H1 (cell line): ENCODE results near the gene GDAP1L1. TPM values are rescaled to one million over a fixed set of nuclear protein-coding genes. Genes with fewer than 3 reads are reported as not detected.

Experiments
- CTCF ChIA-PET: fragments of 300-600 bp; sonication (Branson Sonifier 250); formaldehyde crosslinking; loops from one replicate; lab custom pipeline; 2021; ENCODE audit not compliant: partially characterized antibody; lab: Charles Lee
- POLR2A ChIA-PET: fragments of 300-600 bp; sonication (Branson Sonifier 250); formaldehyde crosslinking; loops from one replicate; lab custom pipeline; 2021; ENCODE audit warnings: inconsistent platforms; ENCODE audit not compliant: partially characterized antibody; lab: Charles Lee
- DNase-seq, 2 experiments: peaks; one replicate each; pipeline versions ENCODE4 v3.0.0 to v3.0.0-alpha.2; 2010 to 2022; ENCODE audit warnings: low spot score in 2 of 2, low read depth in 1 of 2, mixed read lengths in 1 of 2
- FAIRE-seq: peaks from 2 replicates; lab custom pipeline; 2011; peaks lifted over from hg19 to GRCh38; lab: Jason Lieb, UNC
- H2AFZ ChIP-seq: 2 replicates; pipeline ENCODE4 v1.8.1; 2012; ENCODE audit warnings: low read length, inconsistent platforms
- H2AK5ac ChIP-seq: 2 replicates; pipeline ENCODE4 v1.6.1; 2013; ENCODE audit warnings: low read depth, low read length
- H2BK120ac ChIP-seq: replicated peaks from 2 replicates; pipeline ENCODE3; 2013; ENCODE audit warnings: low read depth, low read length, inconsistent platforms
- H2BK12ac ChIP-seq: 2 replicates; pipeline ENCODE4 v1.6.1; 2013; ENCODE audit warnings: low read depth, low read length
- H2BK15ac ChIP-seq: 2 replicates; pipeline ENCODE4 v1.6.1; 2013; ENCODE audit warnings: low read length
- H2BK20ac ChIP-seq: 2 replicates; pipeline ENCODE4 v1.6.1; 2013; ENCODE audit warnings: low read length
- H2BK5ac ChIP-seq: 2 replicates; pipeline ENCODE4 v1.6.1; 2013; ENCODE audit warnings: low read depth, low read length
- H3K14ac ChIP-seq: 2 replicates; pipeline ENCODE4 v1.6.1; 2013; ENCODE audit warnings: inconsistent platforms; ENCODE audit not compliant: insufficient read length
- H3K18ac ChIP-seq: 2 replicates; pipeline ENCODE4 v1.6.1; 2013; ENCODE audit warnings: low read length; ENCODE audit errors: extremely low read depth
- H3K23ac ChIP-seq: 2 replicates; pipeline ENCODE4 v1.6.1; 2013; ENCODE audit warnings: inconsistent platforms; ENCODE audit not compliant: insufficient read length
- H3K23me2 ChIP-seq: 2 replicates; pipeline ENCODE4 v1.6.1; 2013; ENCODE audit warnings: low read depth, low read length
- H3K27ac ChIP-seq: 2 replicates; pipeline ENCODE4 v1.6.1; 2011; ENCODE audit warnings: low read depth, low read length, inconsistent platforms
- H3K27me3 ChIP-seq, 4 experiments: replicated peaks in 1 of 4; 1 replicate in 1 of 4; 2 replicates in 3 of 4; pipeline versions ENCODE4 v1.6.1 to v1.8.1; 2011 to 2013; ENCODE audit warnings: low read length in 3 of 4, mild to moderate bottlenecking in 3 of 4, inconsistent platforms in 2 of 4, mixed read lengths in 2 of 4, moderate library complexity in 1 of 4; ENCODE audit not compliant: control insufficient read depth in 3 of 4, insufficient read depth in 3 of 4; ENCODE audit errors: extremely low read depth in 1 of 4
- H3K36me3 ChIP-seq, 4 experiments: 2 replicates each; pipeline versions ENCODE4 v1.6.1 to v1.8.1; 2011 to 2013; ENCODE audit warnings: mild to moderate bottlenecking in 4 of 4, low read length in 3 of 4, moderate library complexity in 2 of 4, control low read depth in 1 of 4, inconsistent platforms in 1 of 4; ENCODE audit not compliant: insufficient read depth in 4 of 4, control insufficient read depth in 2 of 4
- H3K4ac ChIP-seq: replicated peaks from 2 replicates; pipeline ENCODE3; 2013; ENCODE audit warnings: low read length, low read depth, mixed read lengths, inconsistent platforms; ENCODE audit not compliant: insufficient read length
- H3K4me1 ChIP-seq, 4 experiments: replicated peaks in 1 of 4; 1 replicate in 1 of 4; 2 replicates in 3 of 4; pipeline versions ENCODE4 v1.6.1 to v1.8.1; 2011 to 2013; ENCODE audit warnings: low read length in 3 of 4, inconsistent platforms in 2 of 4, mixed read lengths in 1 of 4; ENCODE audit not compliant: insufficient read depth in 4 of 4, control insufficient read depth in 3 of 4
- H3K4me2 ChIP-seq, 2 experiments: 2 replicates each; pipeline versions ENCODE4 v1.6.1 to v1.8.1; 2011 to 2013; ENCODE audit warnings: low read depth in 2 of 2, low read length in 2 of 2, control low read depth in 1 of 2, inconsistent platforms in 1 of 2, mild to moderate bottlenecking in 1 of 2; ENCODE audit not compliant: insufficient read depth in 1 of 2
- H3K4me3 ChIP-seq, 4 experiments: fragments of 200-600, 300-600 bp in 1 of 4; sonication (generic), shearing (Covaris generic), sonication (Bioruptor Twin) in 1 of 4; 2 replicates each; pipeline versions ENCODE4 v1.5.1 to v1.8.1; 2011 to 2016; ENCODE audit warnings: low read length in 4 of 4, low read depth in 3 of 4, control low read depth in 2 of 4, inconsistent platforms in 2 of 4, mild to moderate bottlenecking in 2 of 4, mixed read lengths in 1 of 4, moderate library complexity in 1 of 4; ENCODE audit not compliant: insufficient read depth in 2 of 4; ENCODE audit errors: extremely low read depth in 1 of 4
- H3K56ac ChIP-seq: replicated peaks from 2 replicates; pipeline ENCODE3; 2013; ENCODE audit warnings: low read depth, mild to moderate bottlenecking, mixed read lengths, low read length, inconsistent platforms; ENCODE audit not compliant: insufficient read length
- H3K79me1 ChIP-seq: 2 replicates; pipeline ENCODE4 v1.6.1; 2013; ENCODE audit warnings: low read depth, low read length, control low read depth
- H3K79me2 ChIP-seq, 2 experiments: 2 replicates each; pipeline versions ENCODE4 v1.6.1 to v1.8.1; 2012 to 2013; ENCODE audit warnings: low read length in 2 of 2, mild to moderate bottlenecking in 2 of 2, inconsistent platforms in 1 of 2; ENCODE audit not compliant: insufficient read depth in 2 of 2, control insufficient read depth in 1 of 2
- H3K9ac ChIP-seq, 4 experiments: replicated peaks in 1 of 4; 1 replicate in 1 of 4; 2 replicates in 3 of 4; pipeline versions ENCODE4 v1.6.1 to v1.8.1; 2011 to 2013; ENCODE audit warnings: low read depth in 3 of 4, low read length in 3 of 4, control low read depth in 2 of 4, mild to moderate bottlenecking in 2 of 4, moderate library complexity in 2 of 4, inconsistent platforms in 1 of 4; ENCODE audit errors: extremely low read depth in 1 of 4
- H3K9me3 ChIP-seq, 2 experiments: 2 replicates each; pipeline versions ENCODE4 v1.6.1 to v1.8.1; 2012 to 2013; ENCODE audit warnings: mild to moderate bottlenecking in 2 of 2, moderate library complexity in 2 of 2, control low read depth in 1 of 2, inconsistent platforms in 1 of 2, low read depth in 1 of 2, low read length in 1 of 2, mixed read lengths in 1 of 2; ENCODE audit not compliant: insufficient read depth in 2 of 2
- H4K20me1 ChIP-seq, 2 experiments: replicated peaks in 1 of 2; 2 replicates each; pipeline versions ENCODE3 to v1.8.1; 2011 to 2013; ENCODE audit warnings: inconsistent platforms in 2 of 2, low read length in 2 of 2, mild to moderate bottlenecking in 1 of 2; ENCODE audit not compliant: insufficient read depth in 2 of 2, control insufficient read depth in 1 of 2
- H4K5ac ChIP-seq: 2 replicates; pipeline ENCODE4 v1.6.1; 2013; ENCODE audit warnings: low read length, low read depth, mixed read lengths, inconsistent platforms; ENCODE audit not compliant: insufficient read length
- H4K8ac ChIP-seq: 2 replicates; pipeline ENCODE4 v1.8.0; 2013; ENCODE audit warnings: mild to moderate bottlenecking, moderate library complexity, low read length, inconsistent platforms; ENCODE audit not compliant: insufficient read depth; ENCODE audit errors: extremely low read depth
- H4K91ac ChIP-seq: replicated peaks from 2 replicates; pipeline ENCODE3; 2013; ENCODE audit warnings: low read length, mixed read lengths, inconsistent platforms; ENCODE audit not compliant: insufficient read length
- ASH2L ChIP-seq: fragments of 200-600, 300-600 bp; sonication (generic); IDR thresholded peaks from one replicate; pipeline ENCODE4 v1.7.1; 2017; ENCODE audit warnings: low read length
- CEBPB ChIP-seq: IDR thresholded peaks from 2 replicates; pipeline ENCODE4 v1.6.1; 2012; ENCODE audit warnings: low read depth, low read length
- CHD2 ChIP-seq: IDR thresholded peaks from 2 replicates; pipeline ENCODE4 v1.6.1; 2012; ENCODE audit warnings: low read length, improper control_type of control experiment
- CREB1 ChIP-seq: IDR thresholded peaks from 2 replicates; pipeline ENCODE4 v1.6.1; 2012; ENCODE audit warnings: inconsistent platforms
- HDAC2 ChIP-seq, 2 experiments: fragments of 300-600 bp in 1 of 2; sonication (generic) in 1 of 2; IDR thresholded peaks; 2 replicates each; pipeline ENCODE4 v1.6.1; 2011 to 2012; ENCODE audit warnings: low read depth in 2 of 2, low read length in 2 of 2, mild to moderate bottlenecking in 2 of 2, moderate library complexity in 2 of 2, borderline replicate concordance in 1 of 2, inconsistent platforms in 1 of 2
- MAFK ChIP-seq: IDR thresholded peaks from 2 replicates; pipeline ENCODE4 v1.6.1; 2012; ENCODE audit warnings: low read depth, mild to moderate bottlenecking, improper control_type of control experiment, low read length
- NANOG ChIP-seq: IDR thresholded peaks from 2 replicates; pipeline ENCODE4 v1.6.1; 2011; ENCODE audit warnings: low read length, low read depth, mild to moderate bottlenecking, inconsistent platforms; ENCODE audit not compliant: insufficient read depth, poor library complexity, severe bottlenecking
- SAP30 ChIP-seq: fragments of 300-600 bp; sonication (generic); IDR thresholded peaks from 2 replicates; pipeline ENCODE4 v1.7.1; 2012; ENCODE audit warnings: low read length, moderate library complexity, mild to moderate bottlenecking, inconsistent platforms; ENCODE audit not compliant: insufficient read depth, insufficient replicate concordance
- SIX5 ChIP-seq: IDR thresholded peaks from 2 replicates; pipeline ENCODE4 v1.6.1; 2011; ENCODE audit warnings: mild to moderate bottlenecking, low read depth, low read length
- SP2 ChIP-seq: IDR thresholded peaks from 2 replicates; pipeline ENCODE4 v1.6.1; 2012; ENCODE audit warnings: mild to moderate bottlenecking, low read length, inconsistent platforms
- TCF12 ChIP-seq: IDR thresholded peaks from 2 replicates; pipeline ENCODE4 v1.6.1; 2011; ENCODE audit warnings: low read depth, mild to moderate bottlenecking, low read length
- WGBS, 2 experiments: shearing (Covaris generic) in 1 of 2; methylation state at CpG; one replicate each; pipeline versions ENCODE4 v1.1.6 to v1.1.7; 2013 to 2015; ENCODE audit warnings: low lambda C conversion rate in 2 of 2, mixed read lengths in 2 of 2, inconsistent platforms in 1 of 2, low coverage in 1 of 2, missing lambda C conversion rate in 1 of 2; ENCODE audit not compliant: insufficient replicate concordance in 2 of 2, insufficient coverage in 1 of 2, insufficient read length in 1 of 2; ENCODE audit errors: extremely low coverage in 1 of 2, missing lambda C conversion rate in 1 of 2; 5-methylcytosine and 5-hydroxymethylcytosine counted together
- polyA plus RNA-seq, 7 experiments: library from polyadenylated mRNA; depleted of rRNA in 3 of 7; stranded (reverse) in 5 of 7; unstranded in 2 of 7; fragments of >200 nt in 5 of 7; fragments of 200-250 nt in 2 of 7; gene quantifications; 1 replicate in 5 of 7; 2 replicates in 1 of 7; 4 replicates in 1 of 7; pipeline versions ENCODE4 v1.2.1 to v1.2.3, GENCODE V29; 2011 to 2013; ENCODE audit warnings: missing spikeins in 2 of 7, mixed read lengths in 2 of 7
- total RNA-seq: library from RNA; stranded (reverse); fragmentation: NEBNext Ultra II Directional; extraction: Animal tissue kit (Norgen Biotek cat#: 25700); gene quantifications from 2 replicates; pipeline ENCODE4 v1.2.1, GENCODE V29; 2021
- TF ChIP-seq, protein P1 (sequence below): IDR thresholded peaks from 2 replicates; pipeline ENCODE4 v1.6.1; 2011; ENCODE audit warnings: low read length, improper control_type of control experiment

GDAP1L1 gene
- total and polyA plus RNA-seq, 2 of the 8 experiments (the other 6 are each of a cell fraction or from before 2014, with no cell fraction given), result 8.5 to 63.1 TPM

DNA sequence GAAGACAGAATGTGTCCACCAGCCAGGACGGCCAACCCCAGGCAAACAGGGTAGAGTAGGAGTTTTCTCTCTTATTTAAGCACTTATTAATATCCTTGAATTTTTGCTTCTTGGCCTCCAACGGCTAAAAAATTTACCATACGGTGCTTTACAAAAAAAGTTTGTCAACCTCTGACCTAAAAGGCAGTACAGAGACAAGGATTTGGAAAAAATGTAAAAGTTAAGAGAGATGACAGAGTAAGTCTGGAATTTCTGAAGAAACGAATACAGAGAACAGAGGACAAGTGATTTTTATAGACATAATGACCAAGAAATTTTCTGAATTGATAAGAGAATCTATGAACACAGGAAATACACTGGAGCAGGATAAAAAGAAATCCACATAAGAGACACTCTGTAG lies 46.7 kb upstream of the GDAP1L1 start:
- Histone ChIP-seq H4K20me1 (peaks cover 4 to 7% of the 10 kb centered on the region in 2 experiments), H3K23ac (no peak overlapping the region), H2BK120ac (no peak overlapping the region), H3K4ac (no peak overlapping the region), H3K4me1 (no peaks in the 10 kb centered on the region), H3K36me3 (peaks cover 10 to 76% (median 44%) of the 10 kb centered on the region in 4 experiments), H3K4me3 (no peak overlapping the region), H3K56ac (no peak overlapping the region), H4K5ac (no peak overlapping the region), H3K4me2 (no peak overlapping the region), H2AK5ac (no peak overlapping the region), H3K14ac (no peak overlapping the region), H3K23me2 (no peaks in the 10 kb centered on the region), H2BK5ac (no peak overlapping the region), H4K8ac (no peak overlapping the region), H3K27ac (no peak overlapping the region), H2BK15ac (no peak overlapping the region), H3K9me3 (no peaks in the 10 kb centered on the region), H3K27me3 (no peaks in the 10 kb centered on the region), H4K91ac (no peak overlapping the region), H2BK20ac (no peak overlapping the region), H3K79me2 (peaks cover 0 to 31% of the 10 kb centered on the region in 2 experiments; a peak in 2 of 4 replicates), H3K18ac (no peak overlapping the region), H2BK12ac (no peak overlapping the region), H3K79me1 (no peaks in the 10 kb centered on the region; the same call in 1 of the 2 replicates), H3K9ac (no peak overlapping the region), H2AFZ (no peak overlapping the region)
- no peak for DNase-seq
- no peak for FAIRE-seq
- ChIA-PET CTCF (interaction anchor here (1.3 kb wide), 1 partner anchor 11 kb away, joined by 3 read pairs; no protein-coding TSS in a partner anchor), POLR2A (no interaction called here)
- TF ChIP-seq, protein P1, sequence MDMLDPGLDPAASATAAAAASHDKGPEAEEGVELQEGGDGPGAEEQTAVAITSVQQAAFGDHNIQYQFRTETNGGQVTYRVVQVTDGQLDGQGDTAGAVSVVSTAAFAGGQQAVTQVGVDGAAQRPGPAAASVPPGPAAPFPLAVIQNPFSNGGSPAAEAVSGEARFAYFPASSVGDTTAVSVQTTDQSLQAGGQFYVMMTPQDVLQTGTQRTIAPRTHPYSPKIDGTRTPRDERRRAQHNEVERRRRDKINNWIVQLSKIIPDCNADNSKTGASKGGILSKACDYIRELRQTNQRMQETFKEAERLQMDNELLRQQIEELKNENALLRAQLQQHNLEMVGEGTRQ, result no peak
- TF ChIP-seq CHD2, result no peak
- no peak for TF ChIP-seq SIX5
- TF ChIP-seq MAFK, result no peak
- no peak for TF ChIP-seq SP2
- TF ChIP-seq SAP30, result no peak
- no peak for TF ChIP-seq CEBPB
- TF ChIP-seq NANOG, result no peak
- no peak for TF ChIP-seq HDAC2 (IDR thresholded peaks at IDR 0.05; ENCODE audit: borderline replicate concordance in 1 of 2, low read depth in 2 of 2, low read length in 2 of 2)
- no peak for TF ChIP-seq ASH2L
- TF ChIP-seq TCF12, result no peak
- TF ChIP-seq CREB1, result no peak
- 88% methylated on average over 4 of the region's 4 CpGs; no CpG with 5 or more reads in 1 of the 2 experiments for WGBS, 2 experiments
